ENCODE measurements around the gene CAPN13.

DNA sequence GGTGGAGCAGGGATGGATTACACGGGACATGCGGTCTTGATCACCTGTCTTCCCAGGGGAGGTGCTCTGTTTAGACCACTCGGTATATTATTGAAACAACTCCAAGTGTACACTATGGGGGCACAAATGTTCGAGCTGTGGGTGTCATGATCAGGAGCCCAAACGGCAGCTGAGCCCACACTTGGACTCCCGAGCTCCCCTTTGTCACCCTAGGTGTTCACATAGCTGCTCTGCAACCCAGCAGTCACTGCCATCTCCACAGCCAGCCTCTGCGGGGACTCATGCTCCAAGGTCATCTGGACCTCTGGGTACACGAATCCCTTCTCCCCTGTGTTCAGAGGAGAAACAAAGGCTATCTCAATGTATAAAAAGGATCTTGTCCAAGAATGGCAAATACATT, 46.0 kb downstream of the CAPN13 start:
- TF ChIP-seq TEAD4 (IDR thresholded peaks at IDR 0.05) = no peak
- TF ChIP-seq, protein P1, sequence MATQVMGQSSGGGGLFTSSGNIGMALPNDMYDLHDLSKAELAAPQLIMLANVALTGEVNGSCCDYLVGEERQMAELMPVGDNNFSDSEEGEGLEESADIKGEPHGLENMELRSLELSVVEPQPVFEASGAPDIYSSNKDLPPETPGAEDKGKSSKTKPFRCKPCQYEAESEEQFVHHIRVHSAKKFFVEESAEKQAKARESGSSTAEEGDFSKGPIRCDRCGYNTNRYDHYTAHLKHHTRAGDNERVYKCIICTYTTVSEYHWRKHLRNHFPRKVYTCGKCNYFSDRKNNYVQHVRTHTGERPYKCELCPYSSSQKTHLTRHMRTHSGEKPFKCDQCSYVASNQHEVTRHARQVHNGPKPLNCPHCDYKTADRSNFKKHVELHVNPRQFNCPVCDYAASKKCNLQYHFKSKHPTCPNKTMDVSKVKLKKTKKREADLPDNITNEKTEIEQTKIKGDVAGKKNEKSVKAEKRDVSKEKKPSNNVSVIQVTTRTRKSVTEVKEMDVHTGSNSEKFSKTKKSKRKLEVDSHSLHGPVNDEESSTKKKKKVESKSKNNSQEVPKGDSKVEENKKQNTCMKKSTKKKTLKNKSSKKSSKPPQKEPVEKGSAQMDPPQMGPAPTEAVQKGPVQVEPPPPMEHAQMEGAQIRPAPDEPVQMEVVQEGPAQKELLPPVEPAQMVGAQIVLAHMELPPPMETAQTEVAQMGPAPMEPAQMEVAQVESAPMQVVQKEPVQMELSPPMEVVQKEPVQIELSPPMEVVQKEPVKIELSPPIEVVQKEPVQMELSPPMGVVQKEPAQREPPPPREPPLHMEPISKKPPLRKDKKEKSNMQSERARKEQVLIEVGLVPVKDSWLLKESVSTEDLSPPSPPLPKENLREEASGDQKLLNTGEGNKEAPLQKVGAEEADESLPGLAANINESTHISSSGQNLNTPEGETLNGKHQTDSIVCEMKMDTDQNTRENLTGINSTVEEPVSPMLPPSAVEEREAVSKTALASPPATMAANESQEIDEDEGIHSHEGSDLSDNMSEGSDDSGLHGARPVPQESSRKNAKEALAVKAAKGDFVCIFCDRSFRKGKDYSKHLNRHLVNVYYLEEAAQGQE (IDR thresholded peaks at IDR 0.05; ENCODE audit: low read depth) = no peak
- TF ChIP-seq EP300 (IDR thresholded peaks at IDR 0.05; ENCODE audit: borderline replicate concordance) = no peak
- TF ChIP-seq RAD21 (IDR thresholded peaks at IDR 0.05; ENCODE audit: low read depth) = no peak
- no peak for TF ChIP-seq CREB1 (IDR thresholded peaks at IDR 0.05; ENCODE audit: low read depth)
- no peak for TF ChIP-seq TAF1 (IDR thresholded peaks at IDR 0.05; ENCODE audit: low read depth)
- TF ChIP-seq, protein P2, sequence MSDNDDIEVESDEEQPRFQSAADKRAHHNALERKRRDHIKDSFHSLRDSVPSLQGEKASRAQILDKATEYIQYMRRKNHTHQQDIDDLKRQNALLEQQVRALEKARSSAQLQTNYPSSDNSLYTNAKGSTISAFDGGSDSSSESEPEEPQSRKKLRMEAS (IDR thresholded peaks at IDR 0.05) = no peak
- no peak for TF ChIP-seq YY1 (IDR thresholded peaks at IDR 0.05; ENCODE audit: low read depth)
- TF ChIP-seq, protein P3, sequence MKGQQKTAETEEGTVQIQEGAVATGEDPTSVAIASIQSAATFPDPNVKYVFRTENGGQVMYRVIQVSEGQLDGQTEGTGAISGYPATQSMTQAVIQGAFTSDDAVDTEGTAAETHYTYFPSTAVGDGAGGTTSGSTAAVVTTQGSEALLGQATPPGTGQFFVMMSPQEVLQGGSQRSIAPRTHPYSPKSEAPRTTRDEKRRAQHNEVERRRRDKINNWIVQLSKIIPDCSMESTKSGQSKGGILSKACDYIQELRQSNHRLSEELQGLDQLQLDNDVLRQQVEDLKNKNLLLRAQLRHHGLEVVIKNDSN (IDR thresholded peaks at IDR 0.05) = no peak
- TF ChIP-seq EGR1 (IDR thresholded peaks at IDR 0.05) = no peak
- no peak for TF ChIP-seq TCF12 (IDR thresholded peaks at IDR 0.05; ENCODE audit: low read depth)
- TF ChIP-seq NFIC (IDR thresholded peaks at IDR 0.05) = no peak
- TF ChIP-seq ZBTB7A (IDR thresholded peaks at IDR 0.05; ENCODE audit: low read depth) = no peak
